ENCODE results near the gene GNA15. TPM values are rescaled to one million over a fixed set of nuclear protein-coding genes. Genes with fewer than 3 reads are reported as not detected.
"Not testable (repeated sequence)": the region's sequence is repeated elsewhere in the genome, so short reads cannot be mapped to it uniquely, and the experiment has no call there.

The GNA15 gene
- total RNA-seq, 1 donor from 2014 or later: 0.07 TPM

DNA sequence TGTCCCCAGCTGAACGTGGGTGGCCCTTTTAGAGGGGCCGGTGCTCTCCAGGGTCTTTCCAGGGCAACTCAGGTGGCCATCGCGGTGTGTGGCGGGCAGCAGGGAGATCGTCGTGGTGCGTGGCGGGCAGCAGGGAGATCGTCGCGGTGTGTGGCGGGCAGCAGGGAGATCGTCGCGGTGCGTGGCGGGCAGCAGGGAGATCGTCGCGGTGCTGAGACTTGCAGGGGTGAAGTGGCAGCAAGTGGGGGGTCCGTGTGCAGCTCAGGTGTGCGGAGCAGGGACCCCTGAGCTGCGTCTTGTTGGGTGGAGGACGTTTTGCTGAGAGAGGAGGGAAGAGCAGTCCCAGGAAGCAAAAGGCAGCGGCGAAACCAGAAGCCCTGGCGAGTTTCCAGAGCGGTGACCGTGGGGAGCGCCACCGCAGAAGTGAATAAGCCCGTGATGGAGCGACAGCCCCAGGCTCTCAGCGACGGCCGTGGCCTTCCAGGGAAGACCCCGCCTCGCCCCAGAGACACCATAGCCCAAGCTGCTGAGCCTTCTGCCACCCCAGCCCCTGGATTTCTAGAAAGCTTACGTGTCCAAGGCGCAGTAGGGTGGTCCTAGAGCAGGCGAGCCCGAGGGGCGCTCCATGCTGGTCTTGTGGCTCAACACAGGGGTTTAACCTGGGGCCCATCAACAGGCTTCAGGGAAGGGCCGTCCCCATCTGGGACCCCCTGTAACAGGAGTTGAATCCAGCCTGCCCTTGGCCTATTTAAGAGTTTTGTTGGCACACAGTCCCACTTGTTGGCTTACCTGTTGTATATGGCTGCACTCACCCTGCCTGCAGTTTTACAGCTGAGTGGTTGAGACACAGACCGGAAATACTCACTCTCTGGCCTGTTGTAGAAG lies 55.3 kb downstream of the GNA15 start:
- no peak for DNase-seq (ENCODE audit: low read depth, low spot score)

DNA sequence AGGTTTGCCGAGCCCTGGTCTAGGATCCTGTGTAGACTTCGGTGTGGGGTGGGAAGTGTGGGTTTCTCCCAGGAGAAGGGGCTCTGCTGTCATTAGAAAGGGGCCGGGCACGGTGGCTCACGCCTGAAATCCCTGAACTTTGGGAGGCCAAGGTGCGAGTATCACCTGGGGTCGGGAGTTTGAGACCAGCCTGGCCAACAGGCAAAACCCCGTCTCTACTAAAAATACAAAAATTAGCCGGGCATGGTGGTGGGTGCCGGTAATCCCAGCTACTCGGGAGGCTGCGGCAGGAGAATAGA lies 55.9 kb downstream of the GNA15 start:
- DNase-seq (ENCODE audit: low read depth, low spot score): not testable (repeated sequence)

DNA sequence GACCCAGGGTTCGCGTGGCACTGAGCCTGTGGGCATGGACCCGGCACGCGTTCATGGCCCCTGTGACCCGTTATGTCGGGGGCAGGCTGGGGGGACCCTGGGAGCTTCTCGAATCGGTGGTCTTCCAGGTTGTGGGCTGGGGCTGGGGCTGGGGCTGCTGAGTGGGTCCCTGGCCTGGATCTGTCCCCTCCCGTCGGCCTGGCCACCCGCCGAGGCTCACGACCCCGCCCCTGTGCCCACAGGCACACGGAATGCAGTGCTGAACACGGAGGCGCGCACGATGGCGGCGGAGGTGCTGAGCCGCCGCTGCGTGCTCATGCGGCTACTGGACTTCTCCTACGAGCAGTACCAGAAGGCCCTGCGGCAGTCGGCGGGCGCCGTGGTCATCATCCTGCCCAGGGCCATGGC lies 56.4 kb downstream of the GNA15 start:
- DNase-seq (ENCODE audit: low read depth, low spot score): no peak

DNA sequence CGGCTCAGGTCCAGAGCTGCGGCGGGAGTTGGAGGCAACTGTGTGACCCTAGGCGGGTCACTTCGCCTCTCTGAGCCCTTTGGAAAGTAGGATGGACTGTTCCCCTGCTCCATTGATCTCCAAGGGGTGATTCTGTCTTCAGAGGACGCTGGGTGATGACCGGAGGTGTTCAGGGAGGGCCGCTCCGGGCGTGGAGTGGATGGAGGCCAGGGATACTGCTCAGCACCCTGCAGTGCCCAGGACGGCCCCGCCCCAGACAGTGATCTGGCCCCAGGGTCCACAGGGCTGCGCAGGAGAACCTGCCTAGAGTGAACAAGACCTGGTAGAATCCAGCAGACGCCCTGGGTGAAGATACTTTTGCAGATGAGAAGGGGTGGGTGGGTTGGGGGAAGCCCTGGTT lies 56.9 kb downstream of the GNA15 start:
- no peak for DNase-seq (ENCODE audit: low read depth, low spot score)

DNA sequence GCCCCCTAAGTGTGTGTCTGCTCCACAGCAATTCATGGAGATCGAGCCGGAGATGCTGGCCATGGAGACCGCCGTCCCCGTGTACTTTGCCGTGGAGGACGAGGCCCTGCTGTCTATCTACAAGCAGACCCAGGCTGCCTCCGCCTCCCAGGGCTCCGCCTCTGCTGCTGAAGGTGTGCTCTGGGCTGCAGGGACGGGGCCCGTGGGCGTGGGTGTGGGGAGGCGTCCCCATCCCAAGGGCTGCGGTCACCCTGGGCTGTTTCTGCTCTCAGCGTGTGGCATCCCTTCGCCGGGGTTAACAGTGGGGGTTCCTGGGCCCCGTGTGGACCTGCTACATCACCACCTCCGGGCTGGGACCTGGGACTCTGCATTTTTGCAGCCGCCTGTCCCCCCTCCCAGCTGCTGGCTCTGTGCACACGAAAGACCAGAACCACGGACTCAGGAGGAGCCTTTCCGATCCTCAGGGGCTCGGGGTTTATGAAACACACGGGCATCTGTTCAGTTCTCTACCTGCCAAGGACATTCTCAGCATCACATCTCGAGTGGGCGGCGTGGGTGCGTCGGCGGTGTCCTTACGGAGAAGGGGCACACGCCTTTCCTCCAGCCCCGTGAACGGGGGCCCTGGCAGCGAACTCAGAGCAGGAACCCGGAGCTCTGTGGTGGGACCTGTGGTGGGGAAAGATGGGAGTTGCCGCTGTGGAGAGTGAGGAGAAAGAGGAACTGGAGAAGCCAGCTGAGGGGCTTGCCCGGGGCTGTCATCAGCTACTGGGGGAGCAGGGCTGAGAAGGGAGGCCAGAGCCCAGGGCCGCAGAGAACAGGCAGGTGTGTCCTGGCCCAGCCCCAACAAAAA lies 57.6 kb downstream of the GNA15 start:
- no peak for DNase-seq (ENCODE audit: low read depth, low spot score)

DNA sequence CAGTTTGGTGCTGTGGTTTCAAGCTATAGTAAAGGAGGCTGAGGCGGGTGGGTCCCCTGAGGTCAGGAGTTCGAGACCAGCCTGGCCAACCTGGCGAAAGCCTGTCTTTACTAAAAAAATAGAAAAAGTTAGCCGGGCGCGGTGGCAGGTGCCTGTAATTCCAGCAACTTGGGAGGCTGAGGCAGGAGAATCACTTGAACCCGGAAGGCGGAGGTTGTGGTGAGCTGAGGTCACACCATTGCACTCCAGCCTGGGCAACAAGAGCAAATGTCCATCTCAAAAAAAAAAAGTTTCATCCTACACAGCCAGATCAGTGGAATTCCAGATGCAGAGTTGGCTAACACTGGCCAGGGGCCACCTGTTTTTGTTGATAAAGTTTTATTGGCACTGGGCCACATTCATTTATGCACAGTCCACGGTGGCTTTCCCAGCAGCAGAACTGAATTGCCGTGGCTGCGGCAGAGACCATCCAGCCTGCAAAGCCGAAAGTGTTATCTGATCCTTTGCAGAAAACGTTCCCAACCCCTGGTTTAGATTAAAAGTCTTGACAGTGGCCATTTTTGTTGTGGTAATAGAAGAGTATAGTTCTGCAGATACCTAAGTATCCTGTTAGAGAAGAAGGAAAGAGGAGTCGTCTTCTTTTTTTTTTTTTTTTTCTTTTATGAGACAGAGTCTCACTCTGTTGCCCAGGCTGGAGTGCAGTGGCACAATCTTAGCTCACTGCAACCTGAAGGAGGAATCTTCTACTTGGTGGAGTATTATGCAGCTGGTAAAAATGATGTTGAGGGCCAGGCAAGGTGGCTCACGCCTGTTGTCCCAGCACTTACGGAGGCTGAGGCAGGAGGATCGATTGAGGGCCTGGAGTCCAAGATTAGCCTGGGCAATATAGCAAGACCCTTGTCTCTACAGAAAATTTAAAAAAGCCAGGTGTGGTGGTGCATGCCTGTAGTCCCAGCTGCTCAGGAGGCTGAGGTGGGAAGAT lies 58.6 kb downstream of the GNA15 start:
- DNase-seq (ENCODE audit: low read depth, low spot score): no peak

DNA sequence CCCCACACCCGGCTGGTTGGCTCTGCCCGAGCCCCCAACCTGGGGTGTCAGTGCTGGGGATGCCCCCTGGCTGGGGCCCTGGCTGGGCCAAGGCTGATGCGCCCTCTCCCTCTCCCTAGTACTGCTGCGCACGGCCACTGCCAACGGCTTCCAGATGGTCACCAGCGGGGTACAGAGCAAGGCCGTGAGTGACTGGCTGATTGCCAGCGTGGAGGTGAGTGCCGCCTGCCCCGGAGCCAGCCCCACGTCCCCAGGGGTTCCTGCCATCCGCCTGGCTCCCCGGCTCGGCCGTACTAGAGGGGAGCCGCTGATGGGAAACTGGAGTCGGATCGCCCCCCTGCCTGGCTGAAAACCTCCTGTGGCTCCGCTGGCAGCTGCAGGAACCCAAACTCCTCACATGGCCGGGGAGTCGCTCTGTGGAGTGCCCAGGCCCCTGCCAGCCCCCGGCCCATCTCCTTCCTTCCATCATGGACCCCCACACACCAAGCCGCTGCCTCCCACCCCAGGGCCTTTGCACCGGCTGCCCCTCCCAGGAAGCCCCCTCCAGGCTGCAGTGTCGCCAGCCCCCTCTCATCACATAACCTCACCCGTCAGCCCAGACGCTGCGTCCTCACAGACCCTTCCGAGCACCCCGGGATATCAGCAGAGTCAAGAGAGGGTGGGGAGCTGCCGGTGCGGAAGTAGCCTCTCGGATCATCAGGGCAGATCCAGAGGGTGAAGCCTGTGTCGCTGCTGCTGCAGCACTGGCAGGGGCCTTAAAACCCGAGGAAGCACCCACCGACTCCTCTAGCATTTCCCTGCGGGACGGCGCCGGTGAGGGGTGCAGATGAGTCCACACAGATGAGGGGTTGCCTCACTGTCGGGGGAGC lies 60.5 kb downstream of the GNA15 start:
- no peak for DNase-seq (ENCODE audit: low read depth, low spot score)

DNA sequence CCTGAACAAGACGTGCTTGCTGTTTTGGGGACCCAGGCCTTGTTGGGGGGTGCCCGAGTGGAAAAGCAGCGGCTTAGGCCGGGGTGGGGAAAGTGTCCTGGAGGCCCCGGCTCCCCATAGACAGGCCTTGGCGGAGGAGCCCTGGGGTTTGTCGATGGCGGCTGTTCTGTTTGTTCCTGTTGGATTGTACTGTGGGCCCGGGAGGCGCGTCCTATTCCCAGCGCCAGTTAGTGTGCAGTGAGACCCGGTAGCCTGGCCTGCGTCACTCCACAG lies 61.0 kb downstream of the GNA15 start:
- no peak for DNase-seq (ENCODE audit: low read depth, low spot score)

DNA sequence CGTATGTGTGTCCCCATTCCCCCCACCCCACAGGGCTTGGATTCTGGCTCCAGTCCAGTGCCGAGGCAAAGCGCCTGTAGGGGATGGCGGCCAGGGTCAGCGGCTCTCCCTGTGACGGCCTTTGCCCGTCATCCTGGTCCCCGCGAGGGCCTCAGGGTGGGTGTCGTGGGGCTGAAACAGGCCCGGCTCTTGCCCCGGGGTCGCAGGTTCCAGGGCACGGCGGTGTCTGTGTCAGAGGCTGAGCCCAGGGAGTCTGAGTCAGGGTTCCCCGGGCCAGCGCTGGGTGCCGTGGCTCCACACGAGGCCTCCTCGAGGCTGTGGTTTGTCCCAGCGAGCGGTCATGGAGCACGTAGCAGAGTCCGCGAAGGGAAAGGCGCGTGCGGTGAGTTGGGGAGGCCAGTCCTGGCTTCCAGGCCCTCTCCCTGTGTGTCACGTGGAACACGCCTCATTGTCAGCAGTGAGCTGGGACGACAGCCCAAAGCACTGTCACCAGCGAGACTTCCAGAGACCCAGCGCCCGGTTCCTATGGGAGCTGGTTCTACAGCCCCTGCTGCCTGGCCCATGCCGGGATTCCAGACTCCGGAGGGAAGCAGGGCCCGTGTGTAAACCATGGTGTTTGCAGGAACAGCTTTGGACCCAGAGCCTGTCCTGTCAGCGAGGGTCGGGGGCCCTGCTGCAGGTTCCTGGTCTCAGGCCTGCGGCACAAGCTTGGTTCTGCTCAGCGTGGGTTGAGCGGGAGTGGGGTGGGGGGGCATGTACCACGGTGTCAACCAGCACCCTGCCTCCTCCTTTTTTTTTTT lies 63.3 kb downstream of the GNA15 start:
- DNase-seq (ENCODE audit: low read depth, low spot score): no peak

DNA sequence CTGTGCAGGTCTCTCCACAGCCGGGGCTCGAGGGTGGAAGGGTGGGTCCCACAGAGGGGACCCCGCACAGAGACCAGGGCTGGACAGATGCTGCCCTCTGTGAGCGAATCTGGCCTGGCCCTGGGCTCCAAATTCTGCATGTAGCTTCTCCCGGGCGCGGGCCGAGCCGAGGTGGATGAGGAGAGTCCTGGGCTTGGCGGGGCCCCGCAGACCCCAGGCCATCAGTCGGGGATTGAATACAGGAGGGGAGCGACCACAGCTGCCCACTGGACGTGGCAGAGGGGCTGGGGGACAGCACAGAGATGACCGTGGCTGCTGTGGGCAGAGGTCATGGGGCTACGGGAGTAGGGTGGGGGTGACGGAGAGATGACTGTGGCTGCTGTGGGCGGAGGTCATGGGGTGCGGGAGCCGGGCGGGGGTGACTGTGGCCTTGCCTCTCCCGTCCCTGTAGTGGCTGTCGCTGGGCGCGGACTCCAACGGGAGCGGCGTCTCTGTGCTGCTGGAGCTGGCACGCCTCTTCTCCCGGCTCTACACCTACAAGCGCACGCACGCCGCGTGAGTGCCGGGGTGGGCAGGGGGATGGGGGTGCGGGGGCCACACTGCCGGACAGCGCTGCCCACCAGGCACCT lies 65.4 kb downstream of the GNA15 start:
- no peak for DNase-seq (ENCODE audit: low read depth, low spot score)

DNA sequence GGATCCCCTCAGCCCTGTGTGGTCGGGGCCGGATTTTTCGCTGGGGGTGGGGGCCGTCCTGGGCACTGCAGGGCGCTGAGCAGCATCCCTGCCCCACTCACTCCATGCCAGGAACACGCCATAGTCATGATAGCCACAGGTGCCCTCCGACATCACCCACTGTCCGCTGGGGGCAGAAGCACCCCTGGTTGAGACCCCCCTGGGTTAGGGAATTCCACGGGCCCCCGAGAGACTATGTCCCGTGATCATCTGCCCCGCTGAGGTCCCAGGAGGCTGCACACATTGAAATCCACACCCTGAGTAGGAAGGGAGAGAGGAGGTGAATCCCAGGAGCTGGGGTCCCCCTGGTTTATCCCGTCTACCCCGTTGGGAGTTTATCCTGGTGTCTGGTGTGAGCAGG lies 66.1 kb downstream of the GNA15 start:
- DNase-seq (ENCODE audit: low read depth, low spot score): no peak

DNA sequence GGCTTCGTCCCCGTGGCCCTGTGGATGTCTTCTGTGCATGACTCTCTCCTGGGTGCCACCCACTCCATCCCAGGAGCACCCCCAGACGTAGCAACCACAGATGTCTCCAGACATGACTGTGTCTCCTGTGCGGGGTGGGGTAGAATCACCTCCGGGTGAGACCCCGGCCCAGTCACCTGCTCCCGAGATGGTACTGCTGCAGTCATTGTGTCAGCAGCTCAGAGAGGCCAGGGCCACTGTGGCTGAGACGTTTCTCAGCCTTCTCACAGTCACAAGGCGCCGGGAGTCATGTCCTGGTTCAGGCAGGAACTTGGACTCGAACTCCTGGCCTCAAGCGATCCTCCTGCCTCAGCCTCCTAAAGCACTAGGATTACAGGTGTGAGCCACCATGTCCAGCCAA lies 66.5 kb downstream of the GNA15 start:
- DNase-seq (ENCODE audit: low read depth, low spot score): no peak

DNA sequence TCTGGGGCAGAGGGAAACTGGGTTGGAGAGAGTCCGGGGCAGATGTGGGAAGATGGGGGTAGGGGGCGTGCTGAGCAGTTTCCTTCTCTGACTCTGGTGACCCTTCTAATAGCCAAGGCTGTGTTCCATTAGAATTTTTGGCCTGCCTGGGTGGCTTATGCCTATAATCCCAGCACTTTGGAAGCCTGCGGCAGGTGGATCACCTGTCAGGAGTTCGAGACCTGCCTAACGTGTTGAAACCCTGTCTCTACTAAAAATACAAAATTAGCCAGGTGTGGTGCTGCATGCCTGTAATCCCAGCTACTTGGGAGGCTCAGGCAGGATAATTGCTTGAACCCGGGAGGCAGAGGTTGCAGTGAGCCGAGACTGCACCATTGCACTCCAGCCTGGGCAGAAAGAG lies 67.1 kb downstream of the GNA15 start:
- not testable (repeated sequence) for DNase-seq (ENCODE audit: low read depth, low spot score)

DNA sequence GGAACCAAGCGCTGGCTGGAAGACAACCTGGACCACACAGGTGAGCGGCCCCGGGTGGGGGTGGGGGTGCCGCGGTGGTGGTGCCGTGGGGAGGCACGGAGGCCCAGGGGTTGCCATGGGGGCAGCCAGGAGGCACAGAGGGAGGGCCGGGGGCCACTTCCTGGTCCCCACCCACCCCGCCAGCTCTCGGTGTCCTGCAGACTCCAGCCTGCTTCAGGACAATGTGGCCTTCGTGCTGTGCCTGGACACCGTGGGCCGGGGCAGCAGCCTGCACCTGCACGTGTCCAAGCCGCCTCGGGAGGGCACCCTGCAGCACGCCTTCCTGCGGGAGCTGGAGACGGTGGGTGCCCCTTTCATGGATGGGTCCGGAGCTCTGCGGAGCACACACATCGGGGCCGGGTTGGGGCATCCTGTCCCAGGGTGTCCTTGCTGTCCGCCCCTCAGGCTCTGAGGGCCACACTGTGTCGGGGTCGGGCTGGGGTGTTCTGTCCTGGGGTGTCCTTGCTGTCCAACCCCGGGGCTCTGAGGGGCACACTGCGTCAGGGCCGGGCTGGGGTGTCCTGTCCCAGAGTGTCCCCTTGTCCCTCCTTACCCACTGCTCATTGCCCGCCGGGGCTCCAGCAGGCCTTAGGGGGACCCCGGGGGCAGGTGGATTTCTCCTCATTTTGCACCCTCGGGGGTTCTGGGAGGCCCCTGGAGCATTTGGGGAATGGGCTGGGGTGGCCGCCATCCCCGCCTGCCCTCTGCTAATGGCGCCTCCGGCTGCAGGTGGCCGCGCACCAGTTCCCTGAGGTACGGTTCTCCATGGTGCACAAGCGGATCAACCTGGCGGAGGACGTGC lies 68.2 kb downstream of the GNA15 start:
- no peak for DNase-seq (ENCODE audit: low read depth, low spot score)

DNA sequence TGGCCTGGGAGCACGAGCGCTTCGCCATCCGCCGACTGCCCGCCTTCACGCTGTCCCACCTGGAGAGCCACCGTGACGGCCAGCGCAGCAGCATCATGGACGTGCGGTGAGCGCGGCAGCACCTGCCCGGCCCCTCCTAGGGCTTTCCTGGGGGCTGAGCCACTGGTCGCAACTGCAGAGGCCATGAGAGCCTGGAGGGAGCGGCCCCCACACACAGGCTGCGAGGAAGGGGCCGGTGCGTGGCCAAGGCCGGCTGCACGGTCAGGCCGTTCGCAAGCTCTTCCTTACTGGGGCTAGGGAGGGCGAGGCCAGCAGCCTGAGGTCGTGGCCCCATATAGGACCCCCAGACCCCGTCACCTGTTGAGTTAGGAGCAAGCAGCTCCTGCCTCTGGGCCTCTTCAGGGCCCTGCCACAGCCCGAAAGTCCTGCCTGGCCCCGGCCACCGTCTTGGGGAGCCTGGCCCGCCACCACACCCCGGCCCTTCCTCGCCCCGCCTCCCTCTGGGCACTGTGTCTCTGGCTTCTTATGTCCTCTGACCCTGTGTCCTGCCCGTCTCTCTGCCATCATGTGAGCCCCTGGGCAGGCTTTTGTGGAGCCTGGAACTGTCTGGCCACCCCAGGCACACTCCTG lies 68.9 kb downstream of the GNA15 start:
- DNase-seq (ENCODE audit: low read depth, low spot score): no peak

DNA sequence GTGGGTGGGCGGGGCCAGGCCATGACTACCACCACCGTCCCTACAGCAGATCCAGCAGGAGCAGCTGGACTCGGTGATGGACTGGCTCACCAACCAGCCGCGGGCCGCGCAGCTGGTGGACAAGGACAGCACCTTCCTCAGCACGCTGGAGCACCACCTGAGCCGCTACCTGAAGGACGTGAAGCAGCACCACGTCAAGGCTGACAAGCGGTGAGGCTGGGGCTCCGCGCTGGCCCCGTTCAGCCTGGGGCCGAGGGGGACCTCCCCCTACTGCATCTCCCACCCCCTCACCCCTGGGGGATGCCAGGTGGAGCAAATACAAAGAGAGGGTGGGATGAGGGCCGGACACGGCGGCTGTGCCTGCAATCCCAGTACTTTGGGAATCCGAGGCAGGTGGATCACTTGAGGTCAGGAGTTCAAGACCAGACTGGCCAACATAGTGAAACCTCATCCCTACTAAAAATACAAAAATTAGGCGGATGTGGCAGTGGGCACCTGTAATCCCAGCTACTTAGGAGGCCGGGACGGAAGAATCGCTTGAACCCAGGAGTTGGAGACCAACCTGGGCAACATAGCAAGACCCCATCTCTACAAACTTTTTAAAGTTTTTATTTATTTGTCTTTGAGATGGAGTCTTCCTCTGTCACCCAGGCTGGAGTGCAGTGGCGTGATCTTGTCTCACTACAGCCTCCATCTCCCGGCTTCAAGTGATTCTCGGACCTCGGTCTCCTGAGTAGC lies 70.6 kb downstream of the GNA15 start:
- DNase-seq (ENCODE audit: low read depth, low spot score): no peak

DNA sequence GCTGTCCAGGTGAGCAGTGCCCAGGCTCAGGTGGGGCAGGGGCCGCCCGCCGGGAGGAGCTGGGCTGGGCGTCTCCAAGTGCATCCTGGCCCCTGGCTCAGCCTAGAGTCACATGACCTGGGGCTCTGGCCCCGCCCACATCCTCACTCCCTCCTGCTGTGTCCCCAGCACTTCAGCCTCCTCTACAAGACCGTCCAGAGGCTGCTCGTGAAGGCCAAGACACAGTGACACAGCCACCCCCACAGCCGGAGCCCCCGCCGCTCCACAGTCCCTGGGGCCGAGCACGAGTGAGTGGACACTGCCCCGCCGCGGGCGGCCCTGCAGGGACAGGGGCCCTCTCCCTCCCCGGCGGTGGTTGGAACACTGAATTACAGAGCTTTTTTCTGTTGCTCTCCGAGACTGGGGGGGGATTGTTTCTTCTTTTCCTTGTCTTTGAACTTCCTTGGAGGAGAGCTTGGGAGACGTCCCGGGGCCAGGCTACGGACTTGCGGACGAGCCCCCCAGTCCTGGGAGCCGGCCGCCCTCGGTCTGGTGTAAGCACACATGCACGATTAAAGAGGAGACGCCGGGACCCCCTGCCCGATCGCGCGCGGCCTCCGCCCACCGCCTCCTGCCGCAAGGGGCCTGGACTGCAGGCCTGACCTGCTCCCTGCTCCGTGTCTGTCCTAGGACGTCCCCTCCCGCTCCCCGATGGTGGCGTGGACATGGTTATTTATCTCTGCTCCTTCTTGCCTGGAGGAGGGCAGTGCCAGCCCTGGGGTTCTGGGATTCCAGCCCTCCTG lies 71.8 kb downstream of the GNA15 start:
- DNase-seq (ENCODE audit: low read depth, low spot score): no peak

Measured in pulmonary artery endothelial cell (primary cell).